Hematopoietic multipotent progenitor cell treated with erythropoietin and hydrocortisone succinate and interleukin-3 and kit ligand, for 4 days (in vitro differentiated cells): ENCODE results near the gene MSH4.
A peak's percentile ranks its signal among the peaks of the same experiment; 100 is the strongest.
"Not testable (repeated sequence)": the region's sequence is repeated elsewhere in the genome, so short reads cannot be mapped to it uniquely, and the experiment has no call there.

Source experiments
- DNase-seq: peaks from one replicate; pipeline ENCODE4 v3.0.0-alpha.2; 2015

The MSH4 gene

DNA sequence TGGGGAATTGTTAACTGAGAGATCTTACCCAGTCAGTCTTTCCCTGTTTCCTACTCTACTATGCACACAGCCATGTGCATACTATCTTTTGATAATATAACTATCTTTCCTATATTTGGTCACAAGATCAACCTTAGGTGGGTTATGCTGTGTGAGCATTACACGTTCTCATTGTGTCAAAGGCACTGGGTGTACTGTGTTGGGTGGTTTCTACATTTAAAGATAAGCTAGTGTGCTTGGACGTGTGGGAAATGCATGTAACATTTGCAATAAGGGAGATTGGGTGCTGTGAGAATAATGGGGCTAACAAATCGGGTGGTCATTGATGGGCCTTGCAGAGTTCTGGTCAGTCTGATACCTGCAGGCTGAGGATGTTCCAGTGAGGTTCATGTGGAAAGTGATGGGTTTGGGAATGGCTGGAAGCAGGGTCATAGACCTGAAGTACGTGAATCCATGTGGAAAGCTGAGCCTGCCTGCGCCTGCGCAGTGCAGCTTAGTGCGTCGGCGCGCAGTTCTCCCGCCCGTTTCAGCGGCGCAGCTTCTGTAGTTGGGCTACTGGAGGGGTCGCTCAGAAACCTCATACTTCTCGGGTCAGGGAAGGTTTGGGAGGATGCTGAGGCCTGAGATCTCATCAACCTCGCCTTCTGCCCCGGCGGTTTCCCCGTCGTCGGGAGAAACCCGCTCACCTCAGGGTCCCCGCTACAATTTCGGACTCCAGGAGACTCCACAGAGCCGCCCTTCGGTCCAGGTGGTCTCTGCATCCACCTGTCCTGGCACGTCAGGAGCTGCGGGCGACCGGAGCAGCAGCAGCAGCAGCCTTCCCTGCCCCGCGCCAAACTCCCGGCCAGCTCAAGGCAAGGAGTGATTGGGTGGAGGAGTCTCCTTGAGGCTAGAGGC is at the start of gene MSH4:
Gene MSH4 (plus strand): TSS at position 507 of the 897 bp plus-strand sequence. CDS start 104 bp downstream, at position 611.
- DNase-seq: peak; percentile 59

DNA sequence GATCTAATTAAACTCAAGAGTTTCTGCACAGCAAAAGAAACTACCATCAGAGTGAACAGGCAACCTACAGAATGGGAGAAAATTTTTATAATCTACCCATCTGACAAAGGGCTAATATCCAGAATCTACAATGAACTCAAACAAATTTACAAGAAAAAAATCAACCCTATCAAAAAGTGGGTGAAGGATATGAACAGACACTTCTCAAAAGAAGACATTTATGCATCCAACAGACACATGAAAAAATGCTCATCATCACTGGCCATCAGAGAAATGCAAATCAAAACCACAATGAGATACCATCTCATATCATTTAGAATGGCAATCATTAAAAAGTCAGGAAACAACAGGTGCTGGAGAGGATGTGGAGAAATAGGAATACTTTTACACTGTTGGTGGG is 39.5 kb upstream of the MSH4 start:
- DNase-seq: not testable (repeated sequence)

DNA sequence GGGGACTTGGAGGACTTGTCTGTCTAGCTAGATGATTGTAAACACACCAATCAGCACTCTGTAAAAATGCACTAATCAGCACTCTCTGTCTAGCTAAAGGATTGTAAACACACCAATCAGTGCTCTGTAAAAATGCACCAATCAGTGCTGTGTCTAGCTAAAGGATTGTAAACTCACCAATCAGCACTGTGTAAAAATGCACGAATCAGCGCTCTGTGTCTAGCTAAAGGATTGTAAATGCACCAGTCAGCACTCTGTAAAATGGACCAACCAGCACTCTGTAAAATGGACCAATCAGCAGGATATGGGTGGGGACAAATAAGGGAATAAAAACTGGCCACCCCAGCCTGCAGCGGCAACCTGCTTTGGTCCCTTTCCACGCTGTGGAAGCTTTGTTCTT is 38.1 kb upstream of the MSH4 start:
- not testable (repeated sequence) for DNase-seq

DNA sequence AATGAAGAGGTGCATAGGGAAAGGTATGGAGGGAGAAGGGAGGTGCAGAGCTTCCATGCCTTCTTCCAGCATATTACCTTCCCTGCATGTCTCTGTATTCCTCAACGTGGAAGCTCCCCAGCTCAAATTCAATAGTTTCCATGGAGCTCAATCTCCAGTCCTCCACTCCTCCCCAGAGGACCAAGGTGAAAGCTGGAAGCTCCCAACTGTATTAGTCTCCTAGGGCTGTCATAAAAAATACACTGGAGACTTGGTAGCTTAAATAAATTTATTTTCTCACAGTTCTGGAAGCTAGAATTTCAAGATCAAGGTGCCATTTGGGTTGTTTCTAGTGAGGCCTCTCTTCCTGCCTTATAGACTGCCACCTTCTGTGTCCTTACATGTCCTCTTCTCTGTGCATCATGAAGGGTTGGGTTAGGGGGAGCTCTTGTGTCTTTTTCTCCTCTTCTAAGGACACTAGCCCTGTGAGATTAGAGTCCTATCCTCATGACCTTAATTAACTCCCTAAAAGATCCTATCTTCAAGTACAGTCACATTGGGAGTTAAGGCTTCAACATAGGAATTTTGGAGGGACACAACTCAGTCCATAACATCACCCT is 32.5 kb upstream of the MSH4 start:
- peak; percentile 36 for DNase-seq

DNA sequence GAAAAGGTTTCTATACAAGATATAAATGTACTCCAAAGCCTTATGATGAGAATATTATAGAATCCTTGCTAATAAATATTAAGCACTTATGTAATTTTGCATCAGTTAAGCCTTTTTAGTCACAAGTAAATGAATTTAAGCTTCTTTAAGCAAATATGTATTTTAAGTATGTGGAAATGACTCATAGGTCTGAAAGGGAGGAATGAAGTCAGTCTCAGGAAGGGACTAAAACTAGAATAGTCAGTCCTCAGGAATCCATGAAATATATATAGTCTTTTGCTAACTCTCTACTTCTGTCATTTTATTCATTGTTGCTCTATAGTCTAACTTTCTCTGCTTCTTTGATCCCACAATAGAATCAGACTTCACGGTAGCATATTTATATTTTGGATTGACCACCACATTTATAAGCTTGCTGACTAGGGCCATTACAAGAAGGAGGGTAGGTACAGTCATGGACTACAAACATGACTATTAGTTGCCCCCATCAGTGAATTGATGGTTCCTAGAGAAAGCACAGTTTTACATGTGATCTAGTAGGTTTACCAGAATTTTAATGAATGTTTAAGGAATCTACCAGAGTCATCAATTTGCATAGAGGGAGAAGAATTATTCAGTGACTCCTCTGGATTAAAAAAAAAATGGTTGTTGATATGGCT is 30.9 kb upstream of the MSH4 start:
- DNase-seq: no peak

DNA sequence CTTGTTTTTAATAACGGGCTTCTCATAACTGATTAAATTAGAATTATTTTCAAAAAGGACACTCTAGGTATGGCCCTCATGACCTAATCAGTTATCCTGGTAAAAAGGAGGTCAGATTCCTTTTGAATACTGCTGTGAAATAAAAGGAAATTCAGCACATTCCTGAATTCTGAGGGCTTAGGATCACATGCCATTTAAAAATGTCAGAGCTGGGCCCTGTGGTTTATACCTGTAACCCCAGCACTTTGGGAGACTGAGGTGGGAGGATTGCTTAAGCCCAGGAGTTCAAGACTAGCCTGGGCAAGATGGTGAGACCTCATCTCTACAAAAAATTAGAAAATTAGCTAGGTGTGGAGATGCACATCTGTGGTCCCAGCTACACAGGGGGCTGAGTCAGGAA is 28.7 kb upstream of the MSH4 start:
- no peak for DNase-seq

DNA sequence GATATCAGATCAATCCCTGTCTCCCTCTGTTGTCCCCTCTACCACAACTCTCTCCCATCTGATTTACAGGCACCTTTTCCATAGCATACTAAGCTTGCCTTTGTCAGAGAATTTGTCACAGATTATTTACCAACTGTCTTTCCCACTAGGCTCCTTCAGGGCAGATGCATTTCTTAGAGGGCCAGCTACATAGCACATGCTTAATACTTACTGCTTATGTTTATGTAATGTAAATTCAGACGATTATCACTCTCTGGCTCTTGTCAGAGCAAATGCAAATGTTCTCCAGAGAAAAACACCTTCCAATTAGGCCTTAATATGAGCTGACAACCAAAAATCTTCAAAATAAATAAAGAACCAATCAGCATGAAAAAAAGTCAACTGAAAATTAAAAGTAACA is 25.9 kb upstream of the MSH4 start:
- DNase-seq: no peak

DNA sequence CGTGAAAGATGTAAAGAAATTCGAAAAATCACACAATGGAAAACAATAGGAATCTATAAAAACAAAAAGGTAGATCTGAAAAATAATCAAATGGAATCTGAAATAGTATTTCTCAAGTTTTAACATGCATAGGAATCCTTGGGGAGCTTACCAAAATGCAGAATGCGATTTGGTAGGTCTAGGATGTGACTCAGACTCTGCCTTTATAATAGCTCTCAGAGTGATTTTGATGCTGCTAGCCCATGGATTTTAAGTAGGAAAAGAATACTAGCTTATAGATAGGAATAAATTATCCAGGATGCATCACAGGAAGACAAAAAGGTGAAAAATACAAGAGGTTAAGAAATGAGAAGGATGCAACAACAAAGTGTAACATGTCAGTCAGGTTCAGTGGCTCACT is 24.7 kb upstream of the MSH4 start:
- DNase-seq: no peak

DNA sequence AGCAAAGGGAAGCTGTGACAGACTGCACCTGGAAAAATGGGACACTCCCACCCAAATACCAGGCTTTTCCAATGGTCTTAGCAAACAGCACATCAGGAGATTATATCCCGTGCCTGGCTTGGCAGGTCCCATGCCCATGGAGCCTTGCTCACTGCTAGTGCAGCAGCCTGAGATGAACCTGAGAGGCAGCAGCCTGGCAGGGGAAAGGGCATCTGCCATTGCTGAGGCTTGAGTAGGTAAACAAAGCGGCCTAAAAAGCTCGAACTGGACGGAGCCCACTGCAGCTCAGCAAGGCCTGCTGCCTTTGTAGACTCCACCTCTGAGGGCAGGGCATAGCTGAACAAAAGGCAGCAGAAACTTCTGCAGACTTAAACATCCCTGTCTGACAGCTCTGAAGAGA is 18.9 kb upstream of the MSH4 start:
- not testable (repeated sequence) for DNase-seq

DNA sequence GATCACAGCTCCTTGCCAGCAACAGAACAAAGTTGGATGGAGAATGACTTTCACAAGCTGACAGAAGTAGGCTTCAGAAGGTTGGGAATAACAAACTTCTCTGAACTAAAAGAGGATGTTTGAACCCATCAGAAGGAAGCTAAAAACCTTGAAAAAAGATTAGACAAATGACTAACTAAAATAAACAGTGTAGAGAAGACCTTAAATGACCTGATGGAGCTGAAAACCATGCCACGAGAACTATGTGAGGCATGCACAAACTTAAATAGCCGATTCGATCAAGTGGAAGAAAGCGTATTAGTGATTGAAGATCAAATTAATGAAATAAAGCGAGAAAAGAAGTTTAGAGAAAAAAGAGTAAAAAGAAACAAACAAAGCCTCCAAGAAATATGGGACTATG is 18.0 kb upstream of the MSH4 start:
- DNase-seq: not testable (repeated sequence)

DNA sequence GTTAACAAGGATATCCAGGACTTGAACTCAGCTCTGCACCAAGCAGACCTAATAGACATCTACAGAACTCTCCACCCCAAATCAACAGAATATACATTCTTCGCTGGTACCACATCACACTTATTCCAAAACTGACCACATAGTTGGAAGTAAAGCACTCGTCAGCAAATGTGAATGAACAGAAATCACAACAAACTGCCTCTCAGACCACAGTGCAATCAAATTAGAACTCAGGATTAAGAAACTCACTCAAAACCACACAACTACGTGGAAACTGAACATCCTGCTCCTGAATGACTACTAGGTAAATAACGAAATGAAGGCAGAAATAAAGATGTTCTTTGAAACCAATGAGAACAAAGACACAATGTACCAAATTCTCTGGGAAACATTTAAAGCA is 16.5 kb upstream of the MSH4 start:
- not testable (repeated sequence) for DNase-seq

DNA sequence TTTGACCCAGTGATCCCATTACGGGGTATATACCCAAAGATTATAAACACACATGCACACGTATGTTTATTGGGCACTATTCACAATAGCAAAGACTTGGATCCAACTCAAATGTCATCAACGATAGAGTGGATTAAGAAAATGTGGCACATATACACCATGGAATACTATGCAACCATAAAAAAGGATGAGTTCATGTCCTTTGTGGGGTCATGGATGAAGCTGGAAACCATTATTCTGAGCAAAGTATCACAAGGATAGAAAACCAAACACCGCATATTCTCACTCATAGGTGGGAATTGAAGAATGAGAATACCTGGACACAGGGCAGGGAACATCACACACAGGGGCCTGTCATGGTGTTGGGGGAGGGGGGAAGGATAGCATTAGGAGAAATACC is 12.8 kb upstream of the MSH4 start:
- DNase-seq: not testable (repeated sequence)

DNA sequence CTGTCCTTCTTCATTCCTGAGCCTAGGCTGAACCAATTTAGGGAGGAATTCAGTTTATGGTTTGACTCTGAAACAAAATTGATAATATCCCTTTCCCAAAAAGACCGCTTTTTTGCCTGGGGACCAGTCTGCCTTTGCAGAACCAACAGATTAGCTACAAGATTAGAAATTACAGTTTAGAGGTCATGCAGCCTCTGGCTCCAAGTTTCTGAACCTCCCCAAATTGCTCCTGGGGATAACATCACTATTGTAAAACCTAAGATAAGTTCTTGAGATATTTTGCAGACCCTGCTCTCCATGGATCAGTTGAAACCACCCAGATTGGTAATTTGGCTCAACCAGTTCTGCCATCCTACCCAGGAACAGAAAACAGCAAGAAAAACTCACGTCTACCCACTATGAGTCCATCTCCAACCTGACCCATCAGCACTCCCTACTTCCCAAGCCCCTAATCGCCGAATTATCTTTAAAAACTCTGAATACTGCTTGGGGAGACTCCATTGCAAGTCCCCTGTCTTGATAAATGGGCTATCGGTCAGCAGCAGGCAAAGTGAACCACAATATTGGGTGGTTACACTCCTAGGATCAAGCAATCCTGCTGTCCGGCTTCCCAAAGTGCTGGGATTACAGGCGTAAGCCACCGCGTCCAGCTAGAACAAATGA is 11.2 kb upstream of the MSH4 start:
- DNase-seq: no peak

DNA sequence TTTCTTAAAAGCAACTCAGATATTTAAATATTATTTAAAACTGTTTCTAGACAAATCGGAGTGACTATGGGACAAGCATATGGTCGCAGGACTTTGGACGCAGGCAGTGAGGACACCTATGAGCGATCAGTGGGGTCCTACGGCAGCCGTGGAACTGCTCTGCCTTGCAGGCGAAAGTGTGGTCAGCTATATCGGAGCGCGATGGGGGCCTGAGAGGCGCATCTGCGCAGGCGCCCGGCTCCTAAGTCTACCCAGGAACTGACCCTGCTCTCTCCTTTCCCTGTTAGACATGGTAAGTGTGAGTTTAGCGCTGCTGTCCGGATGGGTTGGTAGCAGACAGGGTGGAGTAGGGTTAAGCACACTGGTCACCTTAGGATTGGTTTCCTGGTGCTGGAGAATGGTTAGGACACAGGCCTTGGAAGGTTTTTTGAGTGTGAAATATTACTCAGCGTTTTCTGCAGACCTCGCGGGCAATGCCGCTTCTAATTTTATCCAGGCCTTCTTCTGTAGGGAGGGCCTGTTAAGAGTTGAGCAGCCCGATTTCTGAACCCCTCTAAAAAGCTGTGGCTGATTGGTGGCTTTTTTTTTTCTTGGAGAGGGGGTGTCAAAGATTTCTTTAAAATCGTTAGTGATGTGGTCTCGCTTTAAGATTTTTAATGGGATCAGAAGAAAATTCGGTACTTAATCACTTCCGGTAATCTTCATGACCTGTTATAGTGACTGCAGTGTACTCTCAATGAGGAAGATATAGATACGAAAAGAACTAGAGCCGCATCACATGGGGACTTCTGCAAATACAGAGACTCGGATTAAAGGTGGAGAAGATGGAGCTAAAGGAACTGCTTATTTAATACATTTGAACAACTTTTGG is 10.5 kb upstream of the MSH4 start, which contains the start of gene RABGGTB:
Gene RABGGTB (plus strand): TSS at position 274 of the 871 bp plus-strand sequence. CDS start 16 bp downstream, at position 290.
- DNase-seq: peak; percentile 98

DNA sequence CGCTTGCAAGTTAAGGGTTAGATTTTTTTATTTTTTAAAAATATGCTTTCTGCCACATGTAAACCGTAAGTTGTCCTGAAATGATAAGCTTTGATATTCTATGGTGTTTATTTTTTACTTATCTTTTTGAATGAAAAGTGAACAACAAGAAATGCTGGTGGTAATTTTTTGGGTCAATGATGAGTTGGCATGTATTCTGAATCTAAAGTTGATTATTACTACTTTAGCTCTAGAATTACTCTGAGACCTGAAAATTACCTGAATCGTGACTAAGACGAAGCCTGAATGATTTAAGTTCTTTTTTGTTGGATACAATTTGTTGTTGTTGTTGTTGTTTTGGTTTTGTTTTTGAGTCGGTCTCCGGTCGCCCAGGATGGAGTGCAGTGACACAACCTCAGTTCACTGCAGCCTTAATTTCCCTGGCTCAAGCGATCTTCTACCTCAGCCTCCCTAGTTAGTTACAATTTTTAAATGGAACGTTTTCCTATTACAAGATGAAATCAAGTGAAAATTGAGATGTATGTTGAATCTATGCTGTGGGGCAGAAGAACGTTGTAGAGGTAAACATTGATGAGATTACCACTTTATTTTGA is 9.7 kb upstream of the MSH4 start:
- no peak for DNase-seq

DNA sequence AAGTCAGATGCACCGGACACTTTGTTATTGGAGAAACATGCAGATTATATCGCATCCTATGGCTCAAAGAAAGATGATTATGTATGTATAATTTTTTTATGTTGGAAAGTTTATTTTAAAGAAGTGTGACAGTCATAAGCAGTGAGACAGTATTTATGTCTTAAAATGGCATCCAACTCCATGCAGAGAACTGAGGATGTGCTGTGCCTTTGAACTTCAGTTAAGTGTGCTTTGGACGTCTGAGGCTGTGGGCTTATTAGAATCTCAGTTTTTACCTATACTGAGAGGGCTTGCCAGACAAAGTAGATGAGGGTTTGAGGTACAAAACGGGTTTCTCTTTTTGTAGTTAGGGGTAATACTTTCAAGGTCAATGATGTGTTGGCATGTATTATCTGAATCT is 9.2 kb upstream of the MSH4 start:
- no peak for DNase-seq

DNA sequence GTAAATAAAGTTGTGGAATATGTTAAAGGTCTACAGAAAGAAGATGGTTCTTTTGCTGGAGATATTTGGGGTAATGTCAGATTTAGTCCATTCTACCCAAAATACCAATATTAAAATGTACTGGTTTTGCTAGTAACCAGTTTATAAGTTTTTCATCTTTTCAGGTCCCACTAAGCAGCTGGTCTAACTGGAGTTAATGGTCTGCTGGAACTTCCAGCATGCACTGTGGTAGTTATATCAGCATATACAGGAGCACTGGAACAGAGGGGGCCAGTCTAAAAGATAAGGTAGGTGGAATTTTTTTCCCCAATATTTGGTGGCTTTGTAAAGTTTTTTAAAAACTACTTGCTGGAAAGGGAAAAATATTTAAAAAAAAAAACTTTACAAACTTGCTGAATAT is 6.7 kb upstream of the MSH4 start:
- DNase-seq: no peak

DNA sequence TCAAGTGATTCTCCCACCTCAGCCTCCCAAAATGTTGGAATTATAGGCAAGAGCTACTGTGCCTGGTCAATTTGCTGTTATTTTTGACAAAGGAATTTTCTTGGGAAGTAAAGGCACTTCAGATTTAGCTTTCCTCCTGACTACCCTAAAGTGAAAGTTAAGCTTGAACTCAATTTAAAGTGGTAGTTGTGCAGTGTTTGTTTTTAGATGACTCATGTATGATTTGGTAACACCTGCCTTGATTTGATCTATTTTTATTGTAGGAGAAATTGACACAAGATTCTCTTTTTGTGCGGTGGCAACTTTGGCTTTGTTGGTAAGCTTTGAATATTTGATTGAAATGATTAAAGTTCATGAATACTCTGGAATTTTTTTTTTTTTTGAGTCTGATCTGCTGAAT is 5.7 kb upstream of the MSH4 start:
- DNase-seq: no peak

DNA sequence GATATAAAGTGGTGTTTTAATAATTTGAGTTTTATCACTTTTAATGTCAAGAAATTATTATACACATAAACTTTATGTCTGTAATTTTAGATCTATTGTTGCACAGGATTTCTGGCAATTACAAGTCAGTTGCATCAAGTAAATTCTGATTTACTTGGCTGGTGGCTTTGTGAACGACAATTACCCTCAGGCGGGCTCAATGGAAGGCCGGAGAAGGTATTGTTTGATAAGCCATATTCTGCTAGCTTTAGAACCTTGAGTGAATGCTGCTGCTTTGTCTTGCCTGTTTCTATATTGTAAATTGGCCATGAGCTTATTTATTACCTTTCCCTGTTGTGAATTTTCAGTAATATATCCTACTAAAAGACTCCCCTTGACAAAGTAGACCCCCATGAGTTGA is 4.6 kb upstream of the MSH4 start:
- no peak for DNase-seq

DNA sequence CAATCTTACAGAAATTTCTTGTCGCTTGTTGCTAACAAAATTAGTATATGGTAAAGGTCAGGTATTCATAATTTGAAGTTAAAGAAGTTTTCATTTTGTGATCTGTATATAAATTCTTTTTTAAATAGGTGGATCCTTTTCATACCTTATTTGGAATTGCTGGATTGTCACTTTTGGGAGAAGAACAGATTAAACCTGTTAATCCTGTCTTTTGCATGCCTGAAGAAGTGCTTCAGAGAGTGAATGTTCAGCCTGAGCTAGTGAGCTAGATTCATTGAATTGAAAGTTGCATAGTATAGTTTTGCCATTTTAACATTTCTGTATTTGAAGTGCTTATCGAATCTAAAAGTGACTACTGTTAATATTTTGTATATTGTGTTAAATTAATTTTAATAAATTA is 2.3 kb upstream of the MSH4 start:
- DNase-seq: no peak

DNA sequence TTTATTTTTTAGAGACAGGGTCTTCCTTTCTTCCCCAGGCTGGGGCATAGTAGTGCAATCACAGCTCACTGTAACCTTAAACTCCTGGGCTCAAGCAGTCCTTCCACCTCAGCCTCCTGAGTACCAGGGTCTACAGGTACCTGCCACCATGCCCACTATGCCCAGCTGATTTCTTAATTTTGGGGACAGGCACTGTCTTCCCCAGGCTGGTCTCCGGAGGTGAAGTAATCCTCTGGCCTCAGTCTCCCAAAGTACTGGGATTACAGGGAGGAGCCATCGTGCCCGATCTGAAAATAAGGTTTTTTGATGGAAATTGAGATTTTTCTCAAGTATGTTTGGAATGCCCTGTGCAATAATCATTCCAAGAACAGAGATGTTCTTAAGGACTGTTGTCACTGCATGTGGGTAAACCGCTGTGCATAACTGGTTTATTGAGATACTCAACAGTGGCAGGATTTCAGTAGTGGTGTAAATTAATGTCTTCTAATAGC is 934 bp upstream of the MSH4 start:
- DNase-seq: no peak

DNA sequence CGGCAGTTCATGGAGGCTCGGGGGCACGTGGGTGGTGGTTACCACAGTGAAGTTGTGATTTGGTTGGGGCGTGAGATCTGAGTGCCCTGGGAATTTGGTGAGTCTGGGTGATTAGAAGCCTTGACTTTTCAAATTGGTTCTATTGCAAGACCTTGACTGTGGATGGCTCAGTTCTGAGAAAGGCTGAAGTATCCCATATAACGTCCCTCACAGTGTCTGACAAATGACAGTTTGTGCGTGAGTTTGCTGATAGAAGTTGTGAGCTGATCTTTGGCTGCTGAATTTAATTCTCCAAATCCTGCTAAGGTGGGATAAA is 549 bp downstream of the MSH4 start:
- DNase-seq: peak; percentile 50
